ENCODE results near the gene LPIN1. TPM values are rescaled to one million over a fixed set of nuclear protein-coding genes. Genes with fewer than 3 reads are reported as not detected.
"Not testable (repeated sequence)": the region's sequence is repeated elsewhere in the genome, so short reads cannot be mapped to it uniquely, and the experiment has no call there.

Gene LPIN1
- total RNA-seq, 1 donor from 2014 or later = 18.3 TPM

DNA sequence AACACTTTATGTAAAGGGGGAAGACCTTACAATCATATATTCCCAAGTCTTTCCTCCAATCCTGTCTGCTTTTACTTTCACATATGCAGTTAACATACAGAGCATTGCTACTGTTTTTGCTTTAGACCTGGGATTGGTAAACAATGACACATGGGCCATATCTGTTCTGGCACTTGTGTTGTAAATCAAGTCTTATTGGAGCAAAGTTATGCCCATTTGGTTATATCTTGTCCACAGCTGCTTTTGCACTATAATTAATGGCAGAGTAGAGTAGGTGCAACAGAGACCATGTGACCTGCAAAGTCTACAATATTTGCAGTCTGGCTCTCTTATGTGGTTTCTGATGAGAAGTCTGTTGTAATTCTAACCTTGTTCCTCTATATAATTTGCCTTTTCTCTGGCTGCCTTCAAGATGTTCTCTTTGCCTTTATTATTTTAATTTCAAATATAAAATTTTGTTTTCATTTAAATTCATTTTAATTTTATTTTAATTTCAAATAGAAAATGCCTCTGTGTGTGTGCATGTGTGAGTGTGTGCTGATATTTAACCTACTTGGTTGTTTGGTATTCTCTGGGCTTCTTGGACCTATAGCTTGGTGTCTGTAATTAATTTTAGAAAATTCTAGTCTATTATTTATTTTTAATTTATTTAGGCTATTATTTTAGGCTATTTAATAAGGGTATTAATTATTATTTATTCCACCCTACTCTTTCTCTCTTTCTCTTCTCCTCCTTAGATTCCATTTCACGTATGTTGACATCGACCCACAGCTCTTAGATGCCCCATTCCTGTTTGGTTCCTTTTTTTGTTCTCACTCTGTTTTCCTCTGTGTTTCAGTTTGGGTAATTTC, 16.8 kb upstream of the LPIN1 start:
- no peak overlapping the region for H3K4me3 Mint-ChIP-seq (ENCODE audit: low read depth)
- no peak overlapping the region for H3K27ac Mint-ChIP-seq
- no peaks in the 10 kb centered on the region for H3K4me1 Mint-ChIP-seq (ENCODE audit: low read depth)
- DNase-seq (ENCODE audit: low spot score, unreplicated experiment) = no peak
- H3K36me3 Mint-ChIP-seq (ENCODE audit: insufficient read depth) = no peaks in the 10 kb centered on the region
- no peaks in the 10 kb centered on the region for H3K9me3 Mint-ChIP-seq (ENCODE audit: low read depth)
- TF ChIP-seq, protein P1, sequence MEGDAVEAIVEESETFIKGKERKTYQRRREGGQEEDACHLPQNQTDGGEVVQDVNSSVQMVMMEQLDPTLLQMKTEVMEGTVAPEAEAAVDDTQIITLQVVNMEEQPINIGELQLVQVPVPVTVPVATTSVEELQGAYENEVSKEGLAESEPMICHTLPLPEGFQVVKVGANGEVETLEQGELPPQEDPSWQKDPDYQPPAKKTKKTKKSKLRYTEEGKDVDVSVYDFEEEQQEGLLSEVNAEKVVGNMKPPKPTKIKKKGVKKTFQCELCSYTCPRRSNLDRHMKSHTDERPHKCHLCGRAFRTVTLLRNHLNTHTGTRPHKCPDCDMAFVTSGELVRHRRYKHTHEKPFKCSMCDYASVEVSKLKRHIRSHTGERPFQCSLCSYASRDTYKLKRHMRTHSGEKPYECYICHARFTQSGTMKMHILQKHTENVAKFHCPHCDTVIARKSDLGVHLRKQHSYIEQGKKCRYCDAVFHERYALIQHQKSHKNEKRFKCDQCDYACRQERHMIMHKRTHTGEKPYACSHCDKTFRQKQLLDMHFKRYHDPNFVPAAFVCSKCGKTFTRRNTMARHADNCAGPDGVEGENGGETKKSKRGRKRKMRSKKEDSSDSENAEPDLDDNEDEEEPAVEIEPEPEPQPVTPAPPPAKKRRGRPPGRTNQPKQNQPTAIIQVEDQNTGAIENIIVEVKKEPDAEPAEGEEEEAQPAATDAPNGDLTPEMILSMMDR (IDR thresholded peaks at IDR 0.05; ENCODE audit: unreplicated experiment) = no peak
- H3K27me3 Mint-ChIP-seq = peaks cover 33% of the 10 kb centered on the region

DNA sequence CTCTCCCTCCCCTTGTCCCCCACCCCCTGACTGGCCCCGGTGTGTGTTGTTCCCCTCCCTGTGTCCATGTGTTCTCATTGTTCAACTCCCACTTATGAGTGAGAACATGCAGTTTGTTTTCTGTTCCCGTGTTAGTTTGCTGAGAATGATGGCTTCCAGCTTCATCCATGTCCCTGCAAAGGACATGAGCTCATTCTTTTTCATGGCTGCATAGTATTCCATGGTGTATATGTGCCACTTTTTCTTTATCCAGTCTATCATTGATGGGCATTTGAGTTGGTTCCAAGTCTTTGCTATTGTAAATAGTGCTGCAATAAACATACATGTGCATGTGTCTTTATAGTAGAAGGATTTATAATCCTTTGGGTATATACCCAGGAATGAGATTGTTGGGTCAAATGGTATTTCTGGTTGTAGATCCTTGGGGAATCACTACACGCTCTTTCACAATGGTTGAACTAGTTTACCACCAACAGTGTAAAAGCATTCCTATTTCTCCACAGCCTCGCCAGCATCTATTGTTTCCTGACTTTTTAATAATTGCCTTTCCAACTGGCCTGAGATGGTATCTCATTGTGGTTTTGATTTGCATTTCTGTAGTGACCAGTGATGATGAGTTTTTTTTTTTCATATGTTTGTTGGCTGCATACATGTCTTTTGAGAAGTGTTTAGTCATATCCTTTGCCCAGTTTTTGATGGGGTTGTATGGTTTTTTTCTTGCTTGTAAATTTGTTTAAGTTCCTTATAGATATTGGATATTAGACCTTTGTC, 15.0 kb upstream of the LPIN1 start:
- H3K4me3 Mint-ChIP-seq (ENCODE audit: low read depth); DNase-seq (ENCODE audit: low spot score, unreplicated experiment); H3K4me1 Mint-ChIP-seq (ENCODE audit: low read depth); H3K27ac Mint-ChIP-seq; H3K36me3 Mint-ChIP-seq (ENCODE audit: insufficient read depth); H3K9me3 Mint-ChIP-seq (ENCODE audit: low read depth): not testable (repeated sequence)
- H3K27me3 Mint-ChIP-seq = peaks cover 27% of the 10 kb centered on the region

DNA sequence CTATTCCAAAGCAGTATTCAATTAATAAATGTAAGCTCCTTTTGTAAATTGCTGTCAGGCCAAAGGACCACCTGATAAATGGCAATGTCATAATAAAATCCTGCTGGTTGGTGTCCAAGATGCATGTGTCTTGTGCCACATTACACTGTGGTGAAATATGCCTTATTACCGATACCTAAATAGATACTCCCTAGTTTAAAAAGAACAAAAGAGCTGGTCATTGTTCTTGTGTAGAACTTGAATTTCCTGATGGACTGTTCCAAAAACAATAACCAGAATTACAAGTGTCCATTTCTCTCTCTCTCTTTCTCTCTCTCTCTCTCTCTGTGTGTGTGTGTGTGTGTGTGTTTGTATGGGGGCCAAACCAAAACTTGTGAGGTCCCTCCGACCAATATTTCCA, 13.8 kb upstream of the LPIN1 start:
- TF ChIP-seq, protein P1 (IDR thresholded peaks at IDR 0.05; ENCODE audit: unreplicated experiment) = no peak
- H3K9me3 Mint-ChIP-seq (ENCODE audit: low read depth) = no peaks in the 10 kb centered on the region
- peaks cover 1% of the 10 kb centered on the region for H3K4me1 Mint-ChIP-seq (ENCODE audit: low read depth)
- no peak for DNase-seq (ENCODE audit: low spot score, unreplicated experiment)
- H3K27me3 Mint-ChIP-seq = peaks cover 21% of the 10 kb centered on the region
- H3K27ac Mint-ChIP-seq = no peak overlapping the region
- H3K4me3 Mint-ChIP-seq (ENCODE audit: low read depth) = no peak overlapping the region
- no peaks in the 10 kb centered on the region for H3K36me3 Mint-ChIP-seq (ENCODE audit: insufficient read depth)

DNA sequence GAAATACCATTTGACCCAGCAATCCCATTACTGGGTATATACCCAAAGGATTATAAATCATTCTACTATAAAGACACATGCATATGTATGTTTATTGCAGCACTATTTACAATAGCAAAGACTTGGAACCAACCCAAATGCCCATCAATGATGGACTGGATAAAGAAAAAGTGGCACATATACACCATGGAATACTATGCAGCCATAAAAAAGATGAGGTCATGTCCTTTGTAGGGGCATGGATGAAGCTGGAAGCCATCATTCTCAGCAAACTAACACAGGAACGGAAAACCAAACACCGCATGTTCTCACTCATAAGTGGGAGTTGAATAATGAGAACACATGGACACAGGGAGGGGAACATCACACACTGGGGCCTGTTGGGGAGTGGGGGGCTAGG, 8.6 kb upstream of the LPIN1 start:
- H3K4me1 Mint-ChIP-seq (ENCODE audit: low read depth); H3K27ac Mint-ChIP-seq; H3K36me3 Mint-ChIP-seq (ENCODE audit: insufficient read depth); H3K4me3 Mint-ChIP-seq (ENCODE audit: low read depth); DNase-seq (ENCODE audit: low spot score, unreplicated experiment); H3K9me3 Mint-ChIP-seq (ENCODE audit: low read depth): not testable (repeated sequence)
- H3K27me3 Mint-ChIP-seq = peaks cover 24% of the 10 kb centered on the region

DNA sequence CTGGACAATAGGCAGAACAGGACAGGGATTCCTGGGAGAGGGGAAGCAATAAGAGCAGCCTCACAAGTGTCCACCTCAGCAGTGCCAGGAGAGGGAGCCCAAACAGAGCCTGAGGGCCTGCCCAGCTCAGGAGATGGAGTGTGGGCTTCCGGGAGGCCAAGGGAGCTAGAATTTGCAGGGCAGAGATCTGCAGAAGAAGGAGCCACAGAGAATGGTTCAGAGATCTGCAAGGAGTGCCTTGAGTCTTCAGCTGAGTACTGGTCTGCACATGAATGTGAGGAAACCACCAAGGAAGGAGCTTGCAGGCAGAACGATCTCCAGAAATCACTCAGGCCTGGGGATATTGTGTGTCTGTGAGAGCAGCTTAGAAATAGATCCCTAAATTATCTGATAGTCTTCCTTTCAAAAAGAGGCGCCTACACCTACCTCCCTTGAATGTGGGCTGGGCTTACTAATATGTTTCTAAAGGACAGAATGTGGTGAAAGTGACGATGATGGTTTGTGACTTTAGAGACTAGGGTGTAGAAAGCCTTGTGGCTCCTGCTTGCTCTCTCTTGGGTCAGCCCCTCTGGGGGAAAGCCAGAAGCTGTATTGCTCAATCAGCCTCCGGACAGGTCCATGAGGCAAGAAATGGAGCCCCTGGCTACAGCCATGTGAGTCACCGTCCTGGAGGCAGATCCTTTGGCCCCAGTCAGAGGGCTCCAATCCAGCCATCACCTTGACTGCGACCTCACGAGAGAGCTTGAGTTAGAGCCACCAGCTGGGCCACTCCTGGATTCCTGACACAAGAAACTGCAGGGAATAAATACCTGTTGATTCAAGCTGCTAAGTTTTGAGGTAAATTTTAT, 7.6 kb upstream of the LPIN1 start:
- TF ChIP-seq, protein P1 (IDR thresholded peaks at IDR 0.05; ENCODE audit: unreplicated experiment) = peak; percentile 60
- no peak overlapping the region for H3K27ac Mint-ChIP-seq
- peaks cover 12% of the 10 kb centered on the region for H3K4me1 Mint-ChIP-seq (ENCODE audit: low read depth)
- no peaks in the 10 kb centered on the region for H3K9me3 Mint-ChIP-seq (ENCODE audit: low read depth)
- peaks cover 19% of the 10 kb centered on the region for H3K27me3 Mint-ChIP-seq
- no peaks in the 10 kb centered on the region for H3K36me3 Mint-ChIP-seq (ENCODE audit: insufficient read depth)
- no peak for DNase-seq (ENCODE audit: low spot score, unreplicated experiment)
- no peak overlapping the region for H3K4me3 Mint-ChIP-seq (ENCODE audit: low read depth)

DNA sequence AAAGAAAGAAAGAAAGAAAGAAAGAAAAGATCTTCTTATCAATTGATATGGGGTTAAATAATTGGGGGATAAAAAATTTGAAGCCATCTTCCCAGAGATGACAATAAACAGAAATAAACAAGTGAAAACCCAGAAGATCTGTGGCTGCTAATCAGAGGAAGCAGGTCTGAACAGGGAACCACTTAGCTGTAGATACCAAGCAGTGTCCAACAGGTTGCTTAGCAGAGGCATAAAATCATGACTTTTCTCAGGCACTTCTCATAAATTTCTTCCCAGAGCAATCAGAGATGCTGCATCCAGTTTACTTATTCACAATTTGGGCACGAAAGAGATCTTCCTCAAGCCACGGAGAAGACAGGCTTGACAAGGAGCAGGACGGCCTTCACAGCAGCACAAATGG, 5.7 kb upstream of the LPIN1 start:
- Mint-ChIP-seq H3K27ac (no peak overlapping the region), H3K36me3 (ENCODE audit: insufficient read depth) (no peaks in the 10 kb centered on the region), H3K4me1 (ENCODE audit: low read depth) (peaks cover 22% of the 10 kb centered on the region), H3K27me3 (peaks cover 17% of the 10 kb centered on the region), H3K4me3 (ENCODE audit: low read depth) (no peak overlapping the region), H3K9me3 (ENCODE audit: low read depth) (no peaks in the 10 kb centered on the region)
- TF ChIP-seq, protein P1 (IDR thresholded peaks at IDR 0.05; ENCODE audit: unreplicated experiment) = no peak
- DNase-seq (ENCODE audit: low spot score, unreplicated experiment) = no peak

All from progenitor cell of endocrine pancreas (in vitro differentiated cells).